ENCODE data around the gene TBX2.
"Not testable (repeated sequence)": the region's sequence is repeated elsewhere in the genome, so short reads cannot be mapped to it uniquely, and the experiment has no call there.

Gene TBX2

DNA sequence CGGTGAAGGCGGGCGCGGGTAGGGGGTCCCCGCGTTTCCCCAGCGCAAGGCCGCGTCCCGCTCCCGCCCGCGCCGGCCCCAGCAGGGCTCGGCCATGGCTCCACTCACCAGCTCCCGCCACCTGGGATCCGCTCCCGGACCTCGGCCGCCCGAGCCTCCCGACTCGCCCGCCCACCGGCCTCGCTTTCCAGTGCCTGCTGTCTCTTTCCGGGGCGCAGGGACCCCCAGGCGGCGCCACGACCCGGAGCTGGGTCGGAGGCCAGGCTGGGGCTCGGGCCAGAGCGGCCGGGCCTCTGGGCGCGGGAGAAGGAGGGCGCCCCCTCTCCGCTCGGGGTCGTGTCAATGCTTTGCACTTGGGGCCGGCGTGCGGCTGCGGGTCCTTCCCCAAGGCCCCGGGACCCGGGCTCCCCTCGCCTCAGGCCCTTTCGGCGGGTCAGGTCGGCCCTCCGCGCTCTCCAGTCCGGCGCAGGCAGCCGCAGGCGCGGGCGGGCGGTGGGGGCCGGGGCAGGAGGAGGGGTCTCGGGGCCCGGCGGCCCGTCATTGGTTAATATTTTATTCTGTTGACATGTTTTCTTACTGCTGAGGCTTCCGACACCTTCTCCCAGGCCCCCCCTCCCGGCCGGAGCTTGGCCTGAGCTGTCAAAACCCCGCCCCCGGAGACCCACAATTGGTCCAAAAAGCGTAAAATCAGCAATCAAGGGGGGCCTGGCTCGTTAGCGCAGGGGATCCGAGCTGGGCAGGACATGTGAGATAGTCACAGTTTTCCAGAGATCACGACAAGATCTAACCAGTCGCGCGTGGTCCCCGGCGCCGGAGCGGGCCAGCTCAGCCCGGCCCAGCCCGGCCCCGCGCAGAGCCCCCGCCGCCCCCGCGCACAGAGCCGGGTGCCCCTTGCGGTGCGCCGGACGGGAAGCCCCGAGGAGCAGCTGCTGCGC is at the start of gene TBX2:
TSS of gene TBX2 (plus strand) at position 713 of the 935 bp plus-strand sequence. CDS start 334 bp downstream, outside the sequence.
- DNase-seq, result no peak

DNA sequence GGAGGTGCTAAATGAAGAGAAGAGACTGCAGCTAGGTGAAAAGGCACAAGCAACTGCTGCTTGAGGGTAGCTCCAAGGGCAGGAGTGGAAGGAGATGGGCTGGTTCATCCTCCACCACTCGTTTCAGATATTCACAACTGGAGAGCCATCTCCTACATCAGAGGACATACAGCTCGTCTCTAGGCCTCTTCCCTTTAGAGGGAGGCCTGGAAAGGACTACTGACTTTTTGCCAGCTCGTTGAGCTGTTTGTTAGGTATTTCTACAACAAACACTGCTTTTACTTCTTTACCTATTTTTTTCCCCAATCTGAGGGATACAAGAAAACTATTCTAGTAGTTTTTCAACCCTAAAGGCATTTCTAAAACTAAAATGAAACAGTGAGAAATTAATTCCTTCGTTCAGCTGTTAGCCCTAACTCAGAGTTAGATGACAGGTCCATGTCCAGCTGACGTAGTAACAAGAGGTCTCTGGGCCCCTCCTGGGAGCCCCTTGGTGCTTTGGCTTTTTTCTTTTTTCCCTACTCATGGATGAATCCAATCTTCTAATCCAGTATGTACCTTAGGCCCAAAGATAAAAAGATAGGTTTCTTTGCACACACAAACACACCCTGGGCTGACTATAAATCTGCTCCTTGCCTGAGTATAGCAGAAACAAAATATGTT is 47.8 kb upstream of the TBX2 start:
- DNase-seq, result no peak

DNA sequence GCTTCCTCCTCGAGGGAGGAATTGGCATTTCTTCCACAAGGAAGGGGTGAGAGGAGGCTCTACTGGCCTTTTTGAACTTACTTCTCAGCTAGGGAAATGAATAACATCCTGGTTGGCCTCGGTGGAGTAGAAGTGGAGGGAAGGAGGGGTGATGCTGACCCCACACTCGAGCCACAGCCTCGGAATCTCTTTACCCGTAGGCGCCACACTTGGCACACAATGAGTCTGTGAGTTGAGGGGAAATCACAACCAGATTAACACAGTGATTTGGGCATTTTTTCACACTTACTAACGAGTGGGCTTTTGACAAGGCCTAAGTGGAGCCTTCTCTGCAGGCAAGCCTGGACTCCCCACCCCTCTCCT is 47.3 kb upstream of the TBX2 start:
- DNase-seq, result no peak

DNA sequence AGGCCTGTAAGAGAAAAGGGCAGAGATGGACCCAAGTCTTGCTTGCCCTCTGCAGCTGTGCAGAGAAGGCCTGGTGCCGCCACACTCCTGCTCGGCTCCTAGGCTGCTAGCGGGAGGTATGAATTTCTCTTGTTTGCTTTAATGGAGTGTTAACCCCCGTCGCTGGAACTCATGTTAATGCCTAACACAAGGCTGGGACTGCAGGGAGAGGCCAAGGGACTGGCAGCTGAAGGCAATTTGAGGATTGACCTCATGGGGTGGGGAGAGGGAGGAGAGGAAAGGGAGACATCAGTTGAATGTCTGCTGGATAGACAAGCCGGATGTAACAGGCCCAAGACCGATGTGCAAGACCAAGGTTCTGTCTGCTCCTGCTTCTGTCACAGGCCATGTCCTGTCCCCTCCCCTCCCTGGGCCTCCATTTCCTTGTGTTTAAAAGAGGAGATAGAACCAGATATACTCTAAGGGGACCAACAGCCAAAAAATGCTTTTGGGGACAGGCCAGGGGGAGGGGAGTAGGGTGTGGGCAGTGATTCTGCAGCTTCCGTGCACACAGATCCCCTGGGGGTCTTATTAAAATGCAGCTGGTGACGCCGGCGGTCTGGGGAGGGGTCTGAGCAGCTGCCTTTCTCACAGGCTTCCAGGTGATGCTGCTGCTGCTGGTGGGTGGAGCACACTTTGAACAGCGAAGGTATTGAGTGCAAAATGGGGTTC is 46.7 kb upstream of the TBX2 start:
- DNase-seq, result no peak

DNA sequence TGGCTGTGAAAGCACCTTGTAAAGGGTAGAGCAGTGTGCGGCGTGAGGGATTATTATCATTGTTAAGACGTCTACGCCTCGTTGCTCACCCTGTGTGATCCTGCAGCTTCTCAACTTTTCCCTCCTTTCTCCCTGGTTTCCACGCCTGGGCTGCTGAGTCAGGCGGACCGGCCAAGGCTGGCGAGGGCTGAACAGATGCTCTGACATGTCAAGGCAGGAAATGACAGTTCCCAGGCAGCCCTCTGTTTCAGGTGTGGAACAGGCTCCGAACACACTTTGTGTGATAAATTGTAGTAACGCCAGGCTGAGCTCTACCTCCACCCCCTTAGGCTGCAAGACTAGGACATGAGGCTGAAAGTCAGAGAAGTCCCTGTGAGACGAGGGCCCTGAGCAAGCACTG is 46.0 kb upstream of the TBX2 start:
- no peak for DNase-seq

DNA sequence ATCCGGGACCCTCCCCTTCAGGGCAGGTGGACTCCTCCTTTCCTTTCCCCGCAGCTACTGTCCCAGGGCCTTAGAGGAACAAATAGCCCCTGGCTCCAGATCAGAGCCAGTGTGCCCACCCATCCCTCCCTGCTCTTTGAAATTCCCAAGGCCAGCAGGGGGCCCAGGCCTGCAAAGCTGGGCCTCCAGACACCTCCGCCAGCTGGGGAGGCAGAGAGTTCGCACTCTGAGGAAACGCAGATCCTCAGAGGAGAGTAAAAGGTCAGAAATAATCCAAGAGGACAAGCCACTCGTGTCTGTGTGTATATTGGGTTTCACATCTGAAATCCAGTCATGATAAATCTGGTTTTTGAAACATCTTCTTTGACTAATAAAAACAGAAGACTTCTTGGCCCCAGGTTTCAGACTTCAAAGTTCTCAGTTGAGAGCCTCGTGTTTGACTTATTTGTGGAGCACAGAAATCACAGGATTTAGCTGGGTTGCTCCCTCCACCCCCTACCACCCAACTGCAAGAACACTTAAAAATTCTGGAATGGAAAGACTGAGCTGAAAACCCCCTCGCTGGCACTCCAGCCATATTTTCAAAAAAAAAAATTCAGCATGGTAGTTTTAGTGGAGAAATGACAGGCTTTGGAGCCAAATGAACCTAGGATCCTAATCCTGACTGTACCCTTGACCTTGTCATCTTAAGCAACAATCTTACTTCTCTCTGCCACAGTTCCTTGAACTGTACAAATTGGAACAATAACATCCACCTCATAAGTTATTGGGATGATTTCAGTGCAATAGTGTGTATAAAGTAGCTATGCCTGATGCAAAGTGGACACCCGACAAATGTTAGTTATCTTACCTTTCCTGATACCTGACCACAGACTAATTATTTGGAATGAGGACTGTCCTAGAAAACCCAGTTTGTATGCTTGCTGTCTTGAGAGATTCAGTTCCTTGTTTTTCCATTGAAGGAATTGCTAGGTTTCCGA is 44.5 kb upstream of the TBX2 start:
- DNase-seq, result no peak

DNA sequence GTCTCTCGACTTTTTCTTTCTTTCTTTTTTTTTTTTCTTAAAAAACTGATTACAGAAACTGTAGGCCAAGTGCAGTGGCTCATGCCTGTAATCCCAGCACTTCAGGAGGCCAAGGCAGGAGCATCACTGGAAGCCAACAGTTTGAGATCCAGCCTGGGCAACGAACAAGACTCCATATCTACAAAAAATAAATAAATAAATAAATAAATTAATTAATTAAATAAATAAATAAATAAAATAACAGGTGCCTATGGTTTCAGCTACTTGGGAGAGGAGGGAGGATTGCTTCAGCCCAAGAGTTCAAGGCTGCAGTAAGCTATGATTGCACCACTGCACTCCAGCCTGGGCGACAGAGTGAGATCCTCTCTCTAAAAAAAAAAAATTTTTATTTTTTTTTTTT is 42.6 kb upstream of the TBX2 start:
- not testable (repeated sequence) for DNase-seq

DNA sequence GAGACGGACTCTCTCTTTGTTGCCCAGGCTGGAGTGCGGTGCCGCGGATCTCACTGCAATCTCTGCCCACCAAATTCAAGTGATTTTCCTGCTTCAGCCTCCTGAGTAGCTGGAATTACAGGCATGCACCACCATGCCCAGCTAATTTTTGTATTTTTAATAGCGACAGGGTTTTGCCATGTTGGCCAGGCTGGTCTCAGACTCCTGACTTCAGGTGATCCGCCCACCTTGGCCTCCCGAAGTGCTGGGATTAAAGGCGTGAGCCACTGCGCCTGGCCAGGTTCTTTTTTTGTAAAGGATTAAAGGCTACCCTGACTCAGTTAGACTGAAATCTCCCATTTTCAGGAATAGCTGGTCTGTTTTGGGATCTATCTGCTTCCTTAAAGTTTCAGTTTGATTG is 40.1 kb upstream of the TBX2 start:
- not testable (repeated sequence) for DNase-seq

DNA sequence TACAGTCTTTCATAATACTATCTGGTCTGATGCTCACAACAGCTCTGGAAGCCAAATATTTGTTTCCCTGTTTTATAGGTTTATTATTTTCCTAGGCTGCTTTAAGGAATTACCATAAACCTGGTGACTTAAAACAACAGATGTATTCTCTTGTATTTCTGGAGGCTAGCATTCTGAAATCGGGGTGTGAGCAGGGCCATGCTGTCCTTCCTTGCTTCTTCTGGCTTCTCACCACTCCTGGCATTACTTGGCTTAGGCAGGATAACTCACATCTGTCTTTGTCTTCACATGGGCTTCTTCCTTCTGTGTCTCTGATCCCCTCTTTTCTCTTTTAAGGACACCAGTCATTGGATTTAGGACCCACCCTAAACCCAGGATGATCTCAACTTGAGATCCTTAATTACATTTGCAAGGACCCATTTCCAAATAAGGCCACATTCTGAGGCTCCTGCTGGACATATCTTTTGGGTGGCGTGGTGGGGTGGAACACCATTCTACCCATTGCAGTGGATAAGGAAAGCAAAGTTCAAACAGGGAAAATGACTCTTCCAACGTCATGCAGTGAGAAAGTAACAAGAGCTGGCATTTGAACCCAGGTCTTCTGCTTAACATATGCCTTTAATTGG is 39.2 kb upstream of the TBX2 start:
- DNase-seq, result no peak

DNA sequence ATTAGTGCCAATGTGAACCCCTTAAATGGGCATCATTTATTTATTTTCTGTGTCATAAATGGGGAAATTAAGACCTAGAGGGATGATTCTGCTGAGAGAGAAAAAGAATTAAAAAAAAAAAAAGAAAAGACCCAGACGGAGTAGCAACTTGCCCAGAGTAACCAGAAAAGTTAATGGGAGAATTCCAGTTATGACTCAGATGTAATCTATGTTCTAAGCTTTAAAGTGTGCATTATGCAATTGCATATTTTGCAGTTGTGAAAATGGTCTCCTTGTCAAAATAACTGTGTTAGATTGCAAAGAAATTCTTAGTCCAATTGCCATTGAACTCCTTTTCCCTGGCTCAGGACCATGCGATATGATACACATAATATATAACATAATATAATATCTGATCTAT is 38.6 kb upstream of the TBX2 start:
- no peak for DNase-seq

DNA sequence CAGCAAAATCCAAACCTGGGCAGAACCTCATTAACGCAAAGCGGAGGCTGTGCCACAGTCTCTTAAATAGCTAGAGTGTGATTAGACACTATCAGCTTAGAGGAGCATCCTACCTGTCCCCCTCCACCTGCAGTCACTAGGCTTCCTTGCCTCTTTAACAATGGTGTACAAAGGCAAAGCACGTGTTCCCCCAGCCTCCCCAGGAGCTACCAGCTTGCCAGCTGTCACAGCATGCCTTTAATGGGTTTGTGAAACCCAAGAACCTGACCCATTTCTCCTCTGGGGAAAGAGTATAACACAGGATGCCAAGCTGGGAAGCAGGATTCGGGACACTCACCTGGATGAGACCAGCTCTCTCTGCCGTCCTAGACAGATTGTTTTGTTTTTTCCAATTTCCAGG is 37.2 kb upstream of the TBX2 start:
- no peak for DNase-seq

DNA sequence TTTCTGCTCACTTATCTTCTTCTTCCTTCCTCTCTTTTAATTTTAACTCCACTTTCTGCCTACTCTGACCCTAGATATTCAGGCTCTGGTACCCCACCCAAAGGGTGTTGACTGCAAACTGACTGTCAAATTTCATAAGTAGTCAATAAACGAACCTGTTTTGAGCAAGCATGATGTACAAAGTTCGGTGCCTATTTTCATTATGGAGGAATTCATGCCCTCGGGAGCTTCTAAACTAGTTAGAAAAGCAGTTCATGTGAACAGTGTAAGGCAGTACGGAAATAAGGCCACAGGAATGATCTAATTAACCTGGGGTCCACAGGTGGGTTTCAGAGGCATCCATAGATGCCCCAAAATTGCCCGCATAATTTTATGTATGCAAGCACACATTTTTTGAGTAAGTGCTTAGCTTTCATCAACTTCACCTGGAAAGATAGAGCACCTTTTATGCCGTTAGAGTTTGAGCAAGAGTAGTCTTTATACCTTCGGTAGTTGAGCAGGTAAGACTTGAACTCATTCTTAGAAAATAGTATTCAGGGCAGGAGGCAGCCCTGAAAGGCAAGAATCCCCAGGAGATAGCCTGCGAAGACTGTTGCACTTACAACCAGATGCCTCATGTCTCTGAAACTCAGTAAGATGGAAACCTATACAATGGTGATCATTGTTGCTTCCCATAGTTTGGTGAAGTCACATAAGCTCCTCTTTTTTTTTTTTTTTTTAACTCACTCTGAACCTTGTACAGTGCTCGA is 36.6 kb upstream of the TBX2 start:
- no peak for DNase-seq

DNA sequence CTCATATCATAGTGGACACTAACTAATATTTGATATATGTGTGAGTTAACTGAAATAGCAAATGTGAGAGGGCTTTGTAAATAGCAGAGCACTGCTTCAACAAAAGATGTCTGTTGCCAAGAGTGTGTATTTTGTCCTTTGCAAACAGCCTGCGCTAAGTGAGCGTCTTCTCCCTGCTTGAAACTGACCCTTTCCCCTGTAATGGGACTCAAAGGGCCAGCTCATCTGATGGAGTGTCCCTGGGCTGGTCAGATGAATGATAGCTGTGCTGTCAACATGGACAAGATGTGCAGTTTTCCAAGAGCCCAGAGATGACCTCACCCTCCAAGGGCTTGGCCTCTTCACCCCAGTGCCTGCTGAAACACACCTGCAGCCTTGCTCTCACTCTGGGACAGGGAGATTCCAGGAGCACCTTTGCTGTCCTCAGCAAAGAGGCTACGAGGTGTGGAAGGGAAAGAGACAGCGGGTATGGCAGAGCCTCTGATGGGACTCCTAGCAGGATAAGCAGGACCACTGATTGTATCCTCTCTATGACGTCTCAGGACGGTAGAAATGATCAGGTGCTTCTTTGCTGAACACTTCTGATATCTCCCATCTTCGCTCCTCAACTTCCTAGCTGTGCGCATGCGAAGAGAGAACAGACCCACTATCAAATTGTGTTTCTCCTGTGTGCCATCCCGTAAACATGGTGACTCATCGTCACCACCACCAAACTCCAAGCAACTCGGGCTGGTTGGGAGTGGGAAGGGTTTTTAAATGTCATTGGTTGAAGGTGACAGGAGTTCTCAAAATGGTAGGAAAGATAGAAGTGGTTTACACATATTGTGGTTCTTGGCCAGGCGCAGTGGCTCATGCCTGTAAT is 35.8 kb upstream of the TBX2 start:
- no peak for DNase-seq

DNA sequence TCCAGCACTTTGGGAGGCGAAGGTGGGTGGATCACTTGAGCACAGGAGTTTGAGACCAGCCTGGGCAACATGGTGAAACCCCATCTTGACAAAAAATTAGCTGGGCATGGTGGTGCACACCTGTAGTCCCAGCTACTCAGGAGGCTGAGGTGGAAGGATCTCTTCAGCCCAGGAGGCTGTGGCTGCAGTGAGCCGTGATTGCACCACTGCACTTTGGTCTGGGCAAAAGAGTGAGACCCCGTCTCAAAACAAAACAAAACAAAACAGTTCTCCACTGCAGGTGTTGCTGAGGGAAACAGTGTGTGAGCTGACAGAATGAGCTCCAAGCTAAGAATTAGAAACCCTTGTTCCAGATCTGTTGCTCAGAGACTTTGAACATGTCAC is 35.2 kb upstream of the TBX2 start:
- no peak for DNase-seq

DNA sequence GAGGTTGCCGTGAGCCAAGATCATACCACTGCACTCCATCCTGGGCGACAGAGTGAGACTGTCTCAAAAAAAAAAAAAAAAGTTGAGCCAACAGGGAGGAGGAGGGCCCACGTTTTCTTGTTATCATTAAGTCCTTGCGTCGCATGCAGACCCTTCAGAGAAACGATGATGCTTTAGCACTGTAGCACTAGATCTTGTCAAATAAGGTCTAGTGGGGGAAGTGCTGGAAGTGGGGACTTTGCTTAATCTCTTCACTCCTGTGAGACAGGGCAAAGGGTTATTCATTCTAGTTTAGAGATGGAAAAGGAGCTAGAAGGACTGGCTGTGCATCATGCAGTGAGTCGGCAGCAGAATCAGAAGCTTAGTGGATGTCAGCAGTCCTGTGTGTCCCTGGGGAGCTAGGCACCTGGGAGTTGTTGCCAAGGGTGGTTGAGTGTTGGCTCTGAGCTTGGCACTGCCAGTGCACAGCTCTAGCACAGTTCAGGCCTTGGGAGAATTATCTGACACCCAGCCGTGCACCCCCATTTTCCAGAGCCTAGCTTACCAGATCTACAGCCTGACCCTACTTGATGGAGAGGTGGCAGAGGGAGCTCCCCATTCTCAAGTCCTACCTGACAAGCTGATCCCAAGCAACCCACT is 33.4 kb upstream of the TBX2 start:
- no peak for DNase-seq

DNA sequence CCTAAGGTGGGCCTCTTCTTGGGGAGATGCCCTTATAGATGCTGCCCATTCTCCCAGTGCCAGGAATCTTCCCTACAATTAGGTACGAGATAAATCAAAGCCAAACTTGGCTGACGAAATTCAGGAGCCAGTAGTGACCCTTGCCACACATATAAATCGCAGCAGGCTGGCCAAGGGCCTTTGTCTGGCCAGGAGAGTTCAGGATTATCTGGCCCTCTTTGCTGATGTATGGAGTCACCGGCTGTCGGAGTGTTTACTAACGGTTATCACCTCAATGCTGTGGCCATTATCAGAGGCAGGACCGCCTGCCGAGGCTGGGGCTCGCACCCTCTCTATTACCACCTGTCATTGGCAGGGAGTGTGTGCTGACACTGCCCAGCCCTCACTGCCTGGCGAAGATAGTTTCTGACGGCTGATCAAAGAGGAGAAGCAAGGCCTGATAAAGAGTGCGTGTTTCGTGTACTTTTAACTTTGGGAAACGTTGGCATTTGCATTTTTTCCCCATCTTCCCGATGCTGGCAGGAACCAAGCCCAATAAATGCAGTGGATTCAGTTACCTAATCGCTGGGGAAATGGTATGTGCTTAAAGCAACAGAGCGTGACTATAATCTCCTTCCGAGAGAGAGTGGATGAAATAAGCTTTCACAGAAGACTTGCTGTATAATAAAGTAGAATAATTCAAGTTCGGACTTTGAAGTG is 32.8 kb upstream of the TBX2 start:
- DNase-seq, result no peak

DNA sequence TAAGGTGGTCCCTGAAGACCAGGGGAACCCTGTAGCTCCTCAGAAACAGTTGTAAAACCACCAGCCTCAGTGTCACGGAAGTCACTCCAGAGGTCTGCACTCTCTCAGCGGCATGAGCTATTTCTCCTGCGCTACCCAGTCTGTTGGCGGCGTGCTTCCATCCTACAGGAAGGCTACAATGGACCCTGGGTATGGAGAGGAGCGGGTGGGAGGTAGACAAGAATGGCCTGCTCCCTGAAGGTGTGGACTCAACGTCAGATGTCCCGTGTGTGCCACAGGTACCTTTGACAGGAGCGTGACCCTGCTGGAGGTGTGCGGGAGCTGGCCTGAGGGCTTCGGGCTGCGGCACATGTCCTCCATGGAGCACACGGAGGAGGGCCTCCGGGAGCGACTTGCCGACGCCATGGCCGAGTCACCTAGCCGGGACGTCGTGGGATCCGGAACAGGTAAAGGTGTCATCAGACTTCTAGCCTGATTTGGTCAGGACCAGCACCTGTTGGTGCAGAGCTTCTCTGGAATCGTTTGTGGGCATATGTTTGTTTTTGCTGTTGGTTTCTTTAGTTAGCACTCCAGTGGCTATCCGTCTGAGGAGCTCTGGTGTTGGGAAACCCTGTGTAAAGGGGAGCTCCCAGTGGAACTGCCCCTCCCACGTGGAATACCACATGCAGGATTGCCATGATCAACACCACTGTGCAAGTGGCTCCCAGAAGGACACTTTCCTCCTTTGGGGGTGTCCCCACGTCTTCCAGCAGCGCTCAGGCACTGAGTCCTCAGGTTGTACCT is 31.4 kb upstream of the TBX2 start:
- DNase-seq, result no peak

DNA sequence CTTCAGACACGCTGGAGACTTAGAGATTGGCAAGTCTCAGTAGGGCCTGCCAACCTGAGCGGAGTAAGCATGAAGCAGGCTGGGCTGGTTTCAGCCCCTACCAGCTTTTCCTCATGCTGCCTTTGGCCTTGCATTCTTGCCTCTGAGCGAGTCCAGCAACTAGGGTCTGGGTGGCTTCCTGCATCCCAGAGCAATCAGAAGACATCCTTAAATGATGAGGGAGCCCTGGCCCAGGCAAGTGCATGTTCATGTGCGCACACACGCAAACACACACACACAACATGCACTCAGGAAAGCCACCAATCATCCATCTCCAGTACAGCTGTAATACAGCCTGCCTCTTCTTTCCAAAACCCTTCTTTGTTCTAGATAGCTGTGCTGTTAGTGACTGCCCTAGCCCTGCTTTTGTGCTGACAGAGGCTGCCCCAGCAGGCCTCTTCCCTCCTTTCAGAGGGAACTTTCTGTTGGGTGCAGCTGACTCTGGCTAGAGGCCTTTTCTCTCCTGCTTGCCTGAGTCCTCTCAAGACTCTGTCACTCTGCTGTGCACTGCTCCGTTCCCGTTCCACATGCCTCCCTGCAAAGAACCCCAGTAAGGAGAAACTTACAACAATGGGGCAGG is 30.7 kb upstream of the TBX2 start:
- DNase-seq, result no peak
